BE2C (cell line): Measurements from ENCODE around the gene BBOX1.
"Not testable (repeated sequence)": the region's sequence is repeated elsewhere in the genome, so short reads cannot be mapped to it uniquely, and the experiment has no call there.

Experiments
- DNase-seq: peaks from one replicate; pipeline ENCODE4 v3.0.0-alpha.2; 2020
- H3K27me3 ChIP-seq: fragments of 250-450 bp; sonication (Bioruptor Pico); 2 replicates; pipeline ENCODE4 v1.5.1; 2020; ENCODE audit warnings: mild to moderate bottlenecking
- H3K36me3 ChIP-seq: fragments of 250-450 bp; sonication (Bioruptor Pico); 2 replicates; pipeline ENCODE4 v1.5.1; 2020; ENCODE audit warnings: mild to moderate bottlenecking
- H3K4me1 ChIP-seq: fragments of 250-450 bp; sonication (Bioruptor Pico); 2 replicates; pipeline ENCODE4 v1.5.1; 2020
- H3K4me3 ChIP-seq: 2 replicates; pipeline ENCODE4 v1.5.1; 2011; ENCODE audit warnings: low read depth, low read length
- H3K9me3 ChIP-seq: fragments of 250-450 bp; sonication (Bioruptor Pico); 2 replicates; pipeline ENCODE4 v1.5.1; 2020
- CTCF ChIP-seq: IDR thresholded peaks from 2 replicates; pipeline ENCODE4 v1.5.1; 2012; ENCODE audit warnings: mild to moderate bottlenecking, low read depth, low read length

BBOX1 gene

GRCh38 chr11:27166130-27166529 lies 125.5 kb downstream of the BBOX1 start:
- no peaks in the 10 kb centered on the region for H3K36me3 ChIP-seq
- no peak for TF ChIP-seq CTCF
- no peaks in the 10 kb centered on the region for H3K9me3 ChIP-seq
- H3K4me3 ChIP-seq = no peak overlapping the region
- no peak for DNase-seq
- no peaks in the 10 kb centered on the region for H3K27me3 ChIP-seq
- H3K4me1 ChIP-seq = no peaks in the 10 kb centered on the region

- no peak overlapping the region for H3K4me3 ChIP-seq
- no peak for TF ChIP-seq CTCF
- no peaks in the 10 kb centered on the region for H3K9me3 ChIP-seq
- DNase-seq = no peak
- no peaks in the 10 kb centered on the region for H3K4me1 ChIP-seq
- no peaks in the 10 kb centered on the region for H3K36me3 ChIP-seq
- H3K27me3 ChIP-seq = no peaks in the 10 kb centered on the region
Measured at GRCh38 chr11:27171376-27171958, 130.9 kb downstream of the BBOX1 start.

- no peak for DNase-seq
- no peaks in the 10 kb centered on the region for H3K4me1 ChIP-seq
- H3K27me3 ChIP-seq = no peaks in the 10 kb centered on the region
- H3K9me3 ChIP-seq = no peaks in the 10 kb centered on the region
- TF ChIP-seq CTCF = no peak
- no peaks in the 10 kb centered on the region for H3K36me3 ChIP-seq
- H3K4me3 ChIP-seq = no peak overlapping the region
Measured at GRCh38 chr11:27173545-27173944, 132.9 kb downstream of the BBOX1 start.

DNA sequence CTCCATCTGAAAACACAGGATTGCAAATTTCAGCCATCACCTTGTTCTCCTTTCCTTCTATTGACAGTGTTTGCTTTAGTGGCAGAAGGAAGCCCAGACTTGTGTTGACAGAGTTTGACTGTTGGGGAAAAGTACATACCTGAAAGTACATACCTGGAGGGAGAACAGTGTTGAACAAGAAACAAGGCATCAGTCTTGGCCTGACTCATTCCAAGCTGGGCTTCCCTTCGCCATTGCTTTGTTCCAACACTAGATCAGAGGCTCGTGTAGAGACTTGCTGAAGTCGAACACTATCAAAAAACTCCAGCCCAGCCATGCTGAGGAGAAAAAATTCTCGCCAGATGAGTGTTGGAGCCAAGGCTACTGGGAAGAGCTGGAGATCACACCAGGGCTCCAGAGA lies 133.4 kb downstream of the BBOX1 start:
- Histone ChIP-seq H3K36me3 (no peaks in the 10 kb centered on the region), H3K9me3 (no peaks in the 10 kb centered on the region), H3K4me3 (no peak overlapping the region), H3K4me1 (no peaks in the 10 kb centered on the region), H3K27me3 (no peaks in the 10 kb centered on the region)
- TF ChIP-seq CTCF = no peak
- DNase-seq = no peak

- Histone ChIP-seq H3K9me3 (no peaks in the 10 kb centered on the region), H3K4me3 (no peak overlapping the region), H3K4me1 (no peaks in the 10 kb centered on the region), H3K36me3 (no peaks in the 10 kb centered on the region), H3K27me3 (no peaks in the 10 kb centered on the region)
- TF ChIP-seq CTCF = no peak
- DNase-seq = no peak
Measured at GRCh38 chr11:27174672-27175210, 134.1 kb downstream of the BBOX1 start.

- H3K4me1 ChIP-seq, H3K36me3 ChIP-seq, H3K9me3 ChIP-seq, H3K27me3 ChIP-seq, H3K4me3 ChIP-seq, DNase-seq: not testable (repeated sequence)
Measured at GRCh38 chr11:27175562-27175961, 134.9 kb downstream of the BBOX1 start.
